Amniotic epithelial cell (primary cell): ENCODE results near the gene FOXP1.
"Not testable (repeated sequence)": the region's sequence is repeated elsewhere in the genome, so short reads cannot be mapped to it uniquely, and the experiment has no call there.

Source experiments
- DNase-seq: peaks from one replicate; pipeline ENCODE4 v3.0.0-alpha.2; 2010; ENCODE audit warnings: low read depth

Gene FOXP1

GRCh38 chr3:71330505-71330904, 253.0 kb downstream of the FOXP1 start:
- DNase-seq, result no peak

- DNase-seq, result no peak
Observed at GRCh38 chr3:71329817-71330216, 253.7 kb downstream of the FOXP1 start.

GRCh38 chr3:71328926-71329325, 254.6 kb downstream of the FOXP1 start:
- DNase-seq, result no peak

GRCh38 chr3:71327936-71328335, 255.6 kb downstream of the FOXP1 start:
- no peak for DNase-seq

GRCh38 chr3:71325715-71326114, 257.8 kb downstream of the FOXP1 start:
- DNase-seq, result no peak

GRCh38 chr3:71324224-71324623, 259.3 kb downstream of the FOXP1 start:
- not testable (repeated sequence) for DNase-seq

- DNase-seq, result no peak
Observed at GRCh38 chr3:71323558-71323957, 260.0 kb downstream of the FOXP1 start.

- DNase-seq, result no peak
Observed at GRCh38 chr3:71322154-71322553, 261.4 kb downstream of the FOXP1 start.

- no peak for DNase-seq
Observed at GRCh38 chr3:71319771-71320170, 263.8 kb downstream of the FOXP1 start.

GRCh38 chr3:71318458-71318827, 265.1 kb downstream of the FOXP1 start:
- no peak for DNase-seq

GRCh38 chr3:71317749-71318457, 265.6 kb downstream of the FOXP1 start:
- DNase-seq, result peak; percentile 24

GRCh38 chr3:71317140-71317539, 266.4 kb downstream of the FOXP1 start:
- no peak for DNase-seq

GRCh38 chr3:71316066-71316777, 267.3 kb downstream of the FOXP1 start:
- no peak for DNase-seq

GRCh38 chr3:71315431-71315830, 268.1 kb downstream of the FOXP1 start:
- no peak for DNase-seq

- DNase-seq, result no peak
Observed at GRCh38 chr3:71313844-71314243, 269.7 kb downstream of the FOXP1 start.

GRCh38 chr3:71312461-71312860, 271.1 kb downstream of the FOXP1 start:
- DNase-seq, result no peak

GRCh38 chr3:71311661-71312046, 271.9 kb downstream of the FOXP1 start:
- no peak for DNase-seq

- no peak for DNase-seq
Observed at GRCh38 chr3:71310980-71311660, 272.4 kb downstream of the FOXP1 start.

GRCh38 chr3:71310359-71310979, 273.1 kb downstream of the FOXP1 start:
- no peak for DNase-seq

- DNase-seq, result no peak
Observed at GRCh38 chr3:71309886-71310285, 273.6 kb downstream of the FOXP1 start.

GRCh38 chr3:71309342-71309741, 274.2 kb downstream of the FOXP1 start:
- no peak for DNase-seq

- no peak for DNase-seq
Observed at GRCh38 chr3:71308836-71309235, 274.7 kb downstream of the FOXP1 start.
